Daoy (cell line): ENCODE data around the gene NFX1. TPM values are rescaled to one million over a fixed set of nuclear protein-coding genes. Genes with fewer than 3 reads are reported as not detected.

Experiments used
- DNase-seq: peaks from one replicate; pipeline ENCODE4 v3.0.0-alpha.2; 2015; ENCODE audit warnings: low read depth
- total RNA-seq: library from RNA; depleted of rRNA; stranded (reverse); fragments of >200 nt; shearing (Covaris generic); gene quantifications from 2 replicates; pipeline ENCODE4 v1.2.3, GENCODE V29; 2014; rRNA removed

NFX1 gene
- total RNA-seq, 1 experiment from 2014 or later, result 29.1 TPM

GRCh38 chr9:33419708-33420303, 129.5 kb downstream of the NFX1 start:
- no peak for DNase-seq

Other genes with a start within 250 kb of the NFX1 start
- 43.9 and 44.3 TPM in 2 replicates for gene SMU1, start 213.8 kb upstream of the NFX1 start, total RNA-seq
- 19.1 and 19.2 TPM in 2 replicates for gene B4GALT1, start 123.2 kb upstream of the NFX1 start, total RNA-seq
- not detected in 2 replicates for gene SPINK4, start 50.3 kb upstream of the NFX1 start, total RNA-seq
- 85.7 and 139 TPM in 2 replicates for gene BAG1, start 25.8 kb upstream of the NFX1 start, total RNA-seq
- 169 and 250 TPM in 2 replicates for gene CHMP5, start 25.5 kb upstream of the NFX1 start, total RNA-seq
- gene AQP7, start 112.1 kb downstream of the NFX1 start, total RNA-seq, result not detected in 2 replicates
- 1.9 and 3.5 TPM in 2 replicates for gene AQP3, start 157.1 kb downstream of the NFX1 start, total RNA-seq
- 69.0 and 74.6 TPM in 2 replicates for gene NOL6, start 183.4 kb downstream of the NFX1 start, total RNA-seq
- 4.2 and 16.5 TPM in 2 replicates for gene ANKRD18B, start 233.7 kb downstream of the NFX1 start, total RNA-seq